Activated B cell treated with CpG ODN at 0.5 μM for 24 hours (primary cell): Measurements from ENCODE around the gene REG3G. TPM values are rescaled to one million over a fixed set of nuclear protein-coding genes. Genes with fewer than 3 reads are reported as not detected.

Source experiments
- ATAC-seq: fragments of 200-7000 bp; cut with Tn5 transposase; one replicate; pipeline ENCODE4 v1.10.0; 2021; ENCODE audit warnings: low read depth, mild to moderate bottlenecking, moderate library complexity
- CTCF ChIA-PET: fragments of 350-600 bp; sonication (Branson Sonifier 250); formaldehyde crosslinking; loops from one replicate; lab custom pipeline; 2021; ENCODE audit warnings: antibody characterized with exemption; lab: Charles Lee
- POLR2A ChIA-PET: fragments of 350-600 bp; sonication (Branson Sonifier 250); formaldehyde crosslinking; loops from one replicate; lab custom pipeline; 2021; ENCODE audit warnings: antibody characterized with exemption; lab: Charles Lee
- DNase-seq: peaks from one replicate; pipeline ENCODE4 v3.0.0; 2022
- H3K27ac Mint-ChIP-seq: one replicate; pipeline ENCODE4 v1.8.0; 2020; ENCODE audit warnings: mixed read lengths
- H3K27me3 Mint-ChIP-seq: one replicate; pipeline ENCODE4 v1.8.0; 2021; ENCODE audit warnings: mixed read lengths
- H3K36me3 Mint-ChIP-seq: one replicate; pipeline ENCODE4 v1.8.0; 2021; ENCODE audit warnings: low read depth, mixed read lengths
- H3K4me1 Mint-ChIP-seq: one replicate; pipeline ENCODE4 v1.8.0; 2021; ENCODE audit warnings: mixed read lengths
- H3K4me3 Mint-ChIP-seq: one replicate; pipeline ENCODE4 v1.8.0; 2020; ENCODE audit warnings: mild to moderate bottlenecking, mixed read lengths
- H3K9me3 Mint-ChIP-seq: one replicate; pipeline ENCODE4 v1.8.0; 2020; ENCODE audit warnings: mixed read lengths
- CTCF ChIP-seq: fragments of 200-600 bp; IDR thresholded peaks from one replicate; pipeline ENCODE4 v1.8.0; 2022; ENCODE audit warnings: antibody characterized with exemption, mild to moderate bottlenecking
- intact Hi-C: fragments of 100-400 bp; cut with micrococcal nuclease; formaldehyde crosslinking; loops from one replicate; pipeline ENCODE4 v1.15.1; 2024
- total RNA-seq: library from RNA; stranded (reverse); gene quantifications from 2 replicates; pipeline ENCODE4 v1.2.3, GENCODE V29; 2022

The REG3G gene
- total RNA-seq, 1 donor from 2014 or later: not detected

- ATAC-seq: no peak
- no peak for TF ChIP-seq CTCF
- DNase-seq: no peak
- Mint-ChIP-seq H3K27me3 (no peaks in the 10 kb centered on the region), H3K4me1 (peaks cover 12% of the 10 kb centered on the region), H3K27ac (no peak overlapping the region), H3K36me3 (no peaks in the 10 kb centered on the region), H3K4me3 (no peak overlapping the region), H3K9me3 (peaks cover 6% of the 10 kb centered on the region)
- POLR2A ChIA-PET: no interaction called here
- CTCF ChIA-PET: no interaction called here
- intact Hi-C loops: no loop called here
These were observed 44.6 kb upstream of the REG3G start for GRCh38 chr2:78980871-78981270.

- Mint-ChIP-seq H3K4me3 (no peak overlapping the region), H3K4me1 (peaks cover 5% of the 10 kb centered on the region), H3K27ac (no peak overlapping the region), H3K27me3 (no peaks in the 10 kb centered on the region), H3K36me3 (no peaks in the 10 kb centered on the region), H3K9me3 (peaks cover under 1% of the 10 kb centered on the region)
- ChIA-PET POLR2A (no interaction called here), CTCF (no interaction called here)
- ATAC-seq: no peak
- no peak for TF ChIP-seq CTCF
- intact Hi-C loops: no loop called here
- DNase-seq: no peak
These were observed 42.7 kb upstream of the REG3G start for GRCh38 chr2:78982638-78983330.

GRCh38 chr2:78984386-78984785 is 41.1 kb upstream of the REG3G start:
- Mint-ChIP-seq H3K9me3 (no peaks in the 10 kb centered on the region), H3K36me3 (no peaks in the 10 kb centered on the region), H3K27ac (no peak overlapping the region), H3K4me1 (no peaks in the 10 kb centered on the region), H3K4me3 (no peak overlapping the region), H3K27me3 (no peaks in the 10 kb centered on the region)
- CTCF ChIA-PET: no interaction called here
- no peak for ATAC-seq
- POLR2A ChIA-PET: no interaction called here
- no peak for DNase-seq
- intact Hi-C loops: no loop called here
- TF ChIP-seq CTCF: no peak

- H3K36me3 Mint-ChIP-seq: no peaks in the 10 kb centered on the region
- no peak overlapping the region for H3K27ac Mint-ChIP-seq
- POLR2A ChIA-PET: no interaction called here
- DNase-seq (no peak), ATAC-seq (no peak)
- intact Hi-C loops: no loop called here
- no peaks in the 10 kb centered on the region for H3K9me3 Mint-ChIP-seq
- no peaks in the 10 kb centered on the region for H3K27me3 Mint-ChIP-seq
- H3K4me3 Mint-ChIP-seq: no peak overlapping the region
- no peaks in the 10 kb centered on the region for H3K4me1 Mint-ChIP-seq
- CTCF ChIA-PET: no interaction called here
- TF ChIP-seq CTCF: no peak
These were observed 39.9 kb upstream of the REG3G start for GRCh38 chr2:78985558-78985957.

GRCh38 chr2:78989051-78989450 is 36.5 kb upstream of the REG3G start:
- H3K27ac Mint-ChIP-seq: no peak overlapping the region
- ATAC-seq: no peak
- no peaks in the 10 kb centered on the region for H3K36me3 Mint-ChIP-seq
- intact Hi-C loops: no loop called here
- no peak for DNase-seq
- H3K9me3 Mint-ChIP-seq: no peaks in the 10 kb centered on the region
- H3K4me3 Mint-ChIP-seq: no peak overlapping the region
- H3K27me3 Mint-ChIP-seq: peaks cover 21% of the 10 kb centered on the region
- no peak for TF ChIP-seq CTCF
- ChIA-PET POLR2A (no interaction called here), CTCF (no interaction called here)
- peaks cover 12% of the 10 kb centered on the region for H3K4me1 Mint-ChIP-seq
